GM18873 (cell line): Measurements from ENCODE around the gene DSCAM.

Experiments
- ATAC-seq: cut with Tn5 transposase; IDR thresholded peaks from one replicate; pipeline ENCODE4 v1.9.1; 2021; ENCODE audit warnings: mild to moderate bottlenecking, moderate library complexity, moderate number of reproducible peaks; ENCODE audit not compliant: unreplicated experiment, low FRiP score

The DSCAM gene

GRCh38 chr21:40563900-40564299, 283.1 kb downstream of the DSCAM start:
- no peak for ATAC-seq

GRCh38 chr21:40562242-40563002, 284.5 kb downstream of the DSCAM start:
- no peak for ATAC-seq

GRCh38 chr21:40556442-40556968, 290.5 kb downstream of the DSCAM start:
- no peak for ATAC-seq

- ATAC-seq, result no peak
These were observed 291.9 kb downstream of the DSCAM start for GRCh38 chr21:40555021-40555528.

GRCh38 chr21:40553781-40554180, 293.2 kb downstream of the DSCAM start:
- ATAC-seq, result no peak

GRCh38 chr21:40547906-40548513, 298.9 kb downstream of the DSCAM start:
- no peak for ATAC-seq

- ATAC-seq, result no peak
These were observed 300.3 kb downstream of the DSCAM start for GRCh38 chr21:40546647-40547046.

GRCh38 chr21:40540216-40540615, 306.7 kb downstream of the DSCAM start:
- ATAC-seq, result no peak

- no peak for ATAC-seq
These were observed 312.1 kb downstream of the DSCAM start for GRCh38 chr21:40534886-40535285.

GRCh38 chr21:40531431-40532110, 315.4 kb downstream of the DSCAM start:
- ATAC-seq, result no peak

GRCh38 chr21:40531016-40531415, 315.9 kb downstream of the DSCAM start:
- no peak for ATAC-seq

- no peak for ATAC-seq
These were observed 329.3 kb downstream of the DSCAM start for GRCh38 chr21:40517646-40518045.

- no peak for ATAC-seq
These were observed 330.6 kb downstream of the DSCAM start for GRCh38 chr21:40516335-40516734.

- no peak for ATAC-seq
These were observed 334.4 kb downstream of the DSCAM start for GRCh38 chr21:40512590-40512989.

GRCh38 chr21:40507978-40508377, 339.0 kb downstream of the DSCAM start:
- ATAC-seq, result no peak

GRCh38 chr21:40505681-40506080, 341.3 kb downstream of the DSCAM start:
- no peak for ATAC-seq

- ATAC-seq, result no peak
These were observed 341.7 kb downstream of the DSCAM start for GRCh38 chr21:40505244-40505643.

GRCh38 chr21:40504825-40505224, 342.1 kb downstream of the DSCAM start:
- no peak for ATAC-seq

GRCh38 chr21:40496116-40496515, 350.8 kb downstream of the DSCAM start:
- no peak for ATAC-seq

GRCh38 chr21:40490408-40490807, 356.6 kb downstream of the DSCAM start:
- no peak for ATAC-seq

GRCh38 chr21:40489001-40489400, 358.0 kb downstream of the DSCAM start:
- ATAC-seq, result no peak
